ENCODE data around the gene SLC2A4RG. TPM values are rescaled to one million over a fixed set of nuclear protein-coding genes. Genes with fewer than 3 reads are reported as not detected.
A peak's percentile ranks its signal among the peaks of the same experiment; 100 is the strongest.

SLC2A4RG gene, protein sequence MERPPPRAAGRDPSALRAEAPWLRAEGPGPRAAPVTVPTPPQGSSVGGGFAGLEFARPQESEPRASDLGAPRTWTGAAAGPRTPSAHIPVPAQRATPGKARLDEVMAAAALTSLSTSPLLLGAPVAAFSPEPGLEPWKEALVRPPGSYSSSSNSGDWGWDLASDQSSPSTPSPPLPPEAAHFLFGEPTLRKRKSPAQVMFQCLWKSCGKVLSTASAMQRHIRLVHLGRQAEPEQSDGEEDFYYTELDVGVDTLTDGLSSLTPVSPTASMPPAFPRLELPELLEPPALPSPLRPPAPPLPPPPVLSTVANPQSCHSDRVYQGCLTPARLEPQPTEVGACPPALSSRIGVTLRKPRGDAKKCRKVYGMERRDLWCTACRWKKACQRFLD
- 100 to 1,000 TPM; 124 to 134 TPM for total RNA-seq
- 1 to 10 TPM; 3.8 to 4.8 (median 4.7) TPM for polyA plus RNA-seq
- 3.7 to 65.4 (median 55.5) reads per million in 6 experiments for total RNA-seq

DNA sequence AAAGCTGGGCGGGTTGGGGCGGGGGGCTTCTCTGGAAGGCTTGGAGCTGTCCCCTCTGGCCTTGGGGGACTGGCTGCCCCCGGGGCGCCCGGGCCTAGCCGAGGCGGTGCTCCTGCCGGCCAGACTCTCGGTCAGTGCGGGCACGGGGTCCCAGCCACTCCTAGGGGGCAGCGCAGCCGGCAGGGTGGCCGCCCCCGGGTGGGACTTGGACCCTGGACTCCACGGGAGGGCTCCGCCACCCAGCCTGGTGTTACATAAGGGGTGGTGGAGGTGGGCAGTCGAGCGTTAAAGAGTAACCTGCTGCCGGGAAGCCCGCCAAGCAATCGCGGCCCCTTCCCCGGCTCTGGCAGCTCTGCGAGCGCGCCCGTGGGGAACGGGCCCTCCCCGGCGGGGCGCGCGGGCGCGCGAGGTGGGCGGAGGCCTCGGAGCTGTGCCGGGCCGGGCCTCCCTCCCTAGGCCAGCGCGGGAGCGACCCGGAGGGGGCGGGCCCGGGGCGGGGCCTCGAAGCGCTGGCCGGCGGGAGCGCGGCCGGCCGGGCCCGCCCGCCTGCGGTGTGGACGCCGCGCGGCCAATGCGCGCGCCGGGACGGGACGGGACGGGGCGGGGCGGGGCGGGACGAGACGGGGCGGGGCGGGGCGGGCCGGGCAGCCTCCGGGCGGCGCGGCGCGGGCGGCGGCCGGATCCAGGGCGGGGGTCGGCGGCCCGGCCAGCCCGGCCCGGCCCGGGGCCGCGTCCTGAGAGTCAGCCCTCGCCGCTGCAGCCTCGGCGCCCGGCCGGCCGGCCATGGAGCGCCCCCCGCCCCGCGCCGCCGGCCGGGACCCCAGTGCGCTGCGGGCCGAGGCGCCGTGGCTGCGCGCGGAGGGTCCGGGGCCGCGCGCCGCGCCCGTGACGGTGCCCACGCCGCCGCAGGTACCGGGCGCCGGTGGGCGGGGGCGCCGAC lies at the start of gene SLC2A4RG:
SLC2A4RG (plus strand) TSS at position 647 of the 940 bp plus-strand sequence; CDS start at position 784, 137 bp downstream.
- H3K4me3 Mint-ChIP-seq = peak within 1 kb of the TSS; percentile 36 to 95 (median 66)
- ATAC-seq (peak; percentile 15 to 25), DNase-seq (peak; percentile 50 to 80 (median 68))
- POLR2A ChIA-PET = interaction anchor here (0.6 to 10.0 kb wide), 15 partner anchors 11 to 323 kb away, joined by 3 to 162 read pairs (median 6); partner anchors contain the start of genes ARFRP1, GMEB2, STMN3 and TCEA2
- H3K27me3 Mint-ChIP-seq = no peaks in the 10 kb centered on the region
- peaks cover 0 to 15% (median 0%) of the 10 kb centered on the region in 3 donors for H3K36me3 Mint-ChIP-seq
- H3K4me1 Mint-ChIP-seq = peaks cover 12 to 21% (median 19%) of the 10 kb centered on the region in 4 donors
- H3K9me3 Mint-ChIP-seq = no peaks in the 10 kb centered on the region
- H3K27ac Mint-ChIP-seq = peak within 1 kb of the TSS in 5 of 10 donors; percentile 27 to 67 (median 52)

DNA sequence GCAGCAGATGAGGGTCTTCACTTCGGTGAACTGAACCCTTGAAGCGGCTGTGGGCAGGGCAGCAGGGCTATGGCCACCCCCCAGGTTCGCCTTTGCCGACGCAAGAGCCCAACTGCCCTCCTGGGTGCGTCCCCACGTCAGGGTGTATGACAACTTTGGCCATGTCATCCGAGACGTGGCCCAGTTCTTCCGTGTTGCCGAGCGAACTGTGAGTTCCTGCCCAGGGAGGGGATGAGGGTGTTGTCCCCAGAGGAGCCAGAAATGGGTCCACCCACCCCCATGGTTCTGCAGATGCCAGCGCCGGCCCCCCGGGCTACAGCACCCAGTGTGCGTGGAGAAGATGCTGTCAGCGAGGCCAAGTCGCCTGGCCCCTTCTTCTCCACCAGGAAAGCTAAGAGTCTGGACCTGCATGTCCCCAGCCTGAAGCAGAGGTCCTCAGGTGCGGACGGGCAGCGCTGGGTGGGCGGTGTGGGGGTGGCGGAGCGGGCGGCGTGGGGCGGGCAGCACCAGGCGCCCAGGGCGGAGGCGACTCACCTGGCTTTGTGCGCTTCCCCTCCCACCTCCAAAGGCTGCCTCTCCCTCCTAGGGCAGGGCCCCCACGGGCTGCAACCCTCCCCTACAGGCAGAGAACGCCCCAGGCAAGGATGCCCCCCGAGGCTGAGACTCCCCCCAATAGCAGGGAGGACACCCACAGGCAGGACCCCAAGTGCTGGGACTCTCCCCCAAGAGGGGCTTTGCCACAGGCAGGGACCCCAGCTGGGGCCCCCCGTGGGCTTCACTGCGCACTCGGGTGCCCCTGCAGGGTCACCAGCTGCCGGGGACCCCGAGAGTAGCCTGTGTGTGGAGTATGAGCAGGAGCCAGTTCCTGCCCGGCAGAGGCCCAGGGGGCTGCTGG lies 49.3 kb upstream of the SLC2A4RG start:
- H3K36me3 Mint-ChIP-seq = peaks cover 0 to 3% (median 0%) of the 10 kb centered on the region in 3 donors
- H3K4me3 Mint-ChIP-seq = no peak overlapping the region
- no peaks in the 10 kb centered on the region for H3K27me3 Mint-ChIP-seq
- ATAC-seq = no peak
- peaks cover 0 to 5% (median 0%) of the 10 kb centered on the region in 9 donors for H3K9me3 Mint-ChIP-seq
- peak overlapping the region in 1 of 10 donors; percentile 83 for H3K27ac Mint-ChIP-seq
- POLR2A ChIA-PET = no interaction called here
- H3K4me1 Mint-ChIP-seq = peaks cover 0 to 16% (median 4%) of the 10 kb centered on the region in 4 donors
- peak in 2 of 10 donors; percentile 2 to 61 for DNase-seq

DNA sequence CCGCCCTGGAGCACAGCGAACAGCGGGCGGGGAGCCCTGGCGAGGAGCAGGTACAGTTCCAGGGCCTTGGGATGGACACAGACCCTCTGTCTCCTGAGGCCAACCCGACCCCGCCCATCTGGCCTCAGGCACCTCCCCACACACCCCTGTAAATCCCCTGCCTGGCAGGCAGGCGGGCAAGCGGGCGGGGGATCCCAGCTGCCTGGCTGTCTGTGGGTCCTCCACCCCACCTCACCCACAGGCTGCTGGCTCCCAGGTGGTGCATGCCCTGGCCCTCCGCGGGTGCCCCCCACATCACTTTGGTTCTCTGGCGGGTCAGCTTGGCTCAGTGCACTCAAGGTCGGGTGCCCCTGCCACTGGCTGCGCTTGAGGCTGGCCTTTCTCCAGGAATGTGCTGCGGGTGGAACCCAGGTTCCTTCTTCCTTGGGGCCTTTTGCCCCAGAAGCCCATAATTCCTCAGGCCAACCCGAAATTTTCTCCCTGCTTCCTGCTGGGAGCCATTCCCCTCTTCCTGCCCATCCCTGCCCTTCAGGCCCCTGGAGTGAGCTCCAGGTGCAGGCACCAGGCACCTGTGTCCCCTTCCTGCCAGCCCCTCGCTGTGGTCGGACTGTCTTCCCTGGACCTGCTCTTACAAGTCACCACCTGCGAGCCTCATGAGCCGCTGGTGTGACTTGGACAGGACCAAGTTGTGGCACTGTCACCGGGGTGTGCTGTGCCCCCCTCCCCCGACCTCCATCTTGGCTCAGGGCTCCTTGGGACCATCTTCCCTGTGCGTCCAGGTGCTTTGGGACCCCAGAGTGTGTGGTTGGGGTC lies 48.5 kb upstream of the SLC2A4RG start:
- Mint-ChIP-seq H3K36me3 (peaks cover 0 to 4% (median 0%) of the 10 kb centered on the region in 3 donors), H3K27ac (peak overlapping the region in 2 of 10 donors; percentile 71 to 83), H3K9me3 (peaks cover 0 to 5% (median 0%) of the 10 kb centered on the region in 9 donors), H3K4me1 (peaks cover under 1 to 21% (median 7%) of the 10 kb centered on the region in 4 donors), H3K27me3 (no peaks in the 10 kb centered on the region), H3K4me3 (peak overlapping the region in 2 of 10 donors; percentile 19 to 45)
- DNase-seq (peak in 2 of 10 donors; percentile 5 to 56), ATAC-seq (peak in 1 of 2 donors; percentile 17)
- POLR2A ChIA-PET = interaction anchor here (1.5 kb wide), 1 partner anchor 184 kb away, joined by 3 read pairs; no protein-coding TSS in a partner anchor

DNA sequence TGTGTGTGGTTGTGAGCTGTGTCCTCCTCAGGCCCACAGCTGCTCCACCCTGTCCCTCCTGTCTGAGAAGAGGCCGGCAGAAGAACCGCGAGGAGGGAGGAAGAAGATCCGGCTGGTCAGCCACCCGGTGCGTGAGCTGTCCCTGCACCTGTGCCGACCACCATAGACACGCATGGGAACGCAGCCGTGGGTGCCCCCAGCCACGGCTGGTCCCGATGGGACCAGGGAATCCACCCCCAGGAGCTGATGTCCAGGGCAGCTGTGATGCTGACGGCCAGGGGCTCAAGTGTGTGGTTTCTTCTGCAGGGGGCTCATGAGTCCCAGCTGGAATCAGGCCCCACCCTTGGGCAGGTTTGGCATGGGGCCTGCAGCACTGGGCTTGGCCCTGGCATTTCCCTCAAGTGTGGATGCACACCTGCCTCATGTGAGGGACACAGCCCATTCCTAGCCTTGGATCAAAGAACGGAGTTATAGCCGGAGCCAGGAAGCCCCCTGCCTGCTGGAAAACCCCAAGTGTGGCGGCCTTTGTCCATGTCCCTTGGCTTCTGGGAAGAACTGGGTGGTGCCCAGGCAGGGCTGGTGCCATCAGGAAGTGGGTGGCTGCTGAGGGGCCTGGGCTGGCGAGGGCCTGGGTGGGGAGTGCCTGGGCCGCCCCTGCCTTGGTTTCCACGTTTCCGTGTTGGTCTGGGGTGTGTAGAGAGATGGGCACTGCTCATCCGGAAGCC lies 47.7 kb upstream of the SLC2A4RG start:
- H3K9me3 Mint-ChIP-seq = peaks cover 0 to 5% (median 0%) of the 10 kb centered on the region in 9 donors
- peaks cover 0 to 5% (median 0%) of the 10 kb centered on the region in 3 donors for H3K36me3 Mint-ChIP-seq
- DNase-seq (peak in 1 of 10 donors; percentile 3), ATAC-seq (no peak)
- H3K27me3 Mint-ChIP-seq = no peaks in the 10 kb centered on the region
- peak overlapping the region in 2 of 10 donors; percentile 66 to 83 for H3K27ac Mint-ChIP-seq
- peak overlapping the region in 1 of 10 donors; percentile 19 for H3K4me3 Mint-ChIP-seq
- peaks cover 3 to 19% (median 9%) of the 10 kb centered on the region in 4 donors for H3K4me1 Mint-ChIP-seq
- POLR2A ChIA-PET = interaction anchor here (1.5 kb wide), 1 partner anchor 183 kb away, joined by 3 read pairs; no protein-coding TSS in a partner anchor

DNA sequence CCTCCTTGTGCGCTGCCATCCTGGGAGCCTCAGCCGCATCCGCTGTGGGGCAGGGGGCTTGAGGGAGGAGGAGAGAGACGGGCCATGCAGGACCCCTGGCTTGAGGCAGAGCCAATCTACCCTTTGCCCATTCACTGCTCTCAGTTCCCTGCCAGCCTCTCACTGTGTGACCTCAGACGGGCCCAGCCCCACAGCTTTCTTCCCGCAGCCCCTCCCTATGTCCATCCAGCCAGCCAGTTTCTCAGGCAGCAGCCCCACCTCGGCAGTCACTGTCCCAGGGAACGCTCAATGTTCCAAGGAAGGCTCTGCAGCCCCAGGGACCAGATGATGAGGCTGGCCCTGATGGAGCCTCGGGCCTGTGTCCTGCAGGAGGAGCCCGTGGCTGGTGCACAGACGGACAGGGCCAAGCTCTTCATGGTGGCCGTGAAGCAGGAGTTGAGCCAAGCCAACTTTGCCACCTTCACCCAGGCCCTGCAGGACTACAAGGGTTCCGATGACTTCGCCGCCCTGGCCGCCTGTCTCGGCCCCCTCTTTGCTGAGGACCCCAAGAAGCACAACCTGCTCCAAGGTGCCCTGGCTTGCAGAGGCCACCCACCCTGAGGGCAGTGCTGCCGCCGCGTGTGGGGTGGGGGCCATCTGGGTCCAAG lies 47.0 kb upstream of the SLC2A4RG start:
- Mint-ChIP-seq H3K9me3 (peaks cover 0 to 5% (median 0%) of the 10 kb centered on the region in 9 donors), H3K36me3 (peaks cover 0 to 5% (median 0%) of the 10 kb centered on the region in 3 donors), H3K27me3 (no peaks in the 10 kb centered on the region), H3K4me1 (peaks cover 5 to 21% (median 13%) of the 10 kb centered on the region in 4 donors), H3K4me3 (peak overlapping the region in 2 of 10 donors; percentile 20 to 50), H3K27ac (peak overlapping the region in 5 of 10 donors; percentile 29 to 77 (median 48))
- no peak for ATAC-seq
- peak in 1 of 10 donors; percentile 61 for DNase-seq
- POLR2A ChIA-PET = interaction anchor here (1.5 kb wide), 1 partner anchor 182 kb away, joined by 3 read pairs; no protein-coding TSS in a partner anchor

DNA sequence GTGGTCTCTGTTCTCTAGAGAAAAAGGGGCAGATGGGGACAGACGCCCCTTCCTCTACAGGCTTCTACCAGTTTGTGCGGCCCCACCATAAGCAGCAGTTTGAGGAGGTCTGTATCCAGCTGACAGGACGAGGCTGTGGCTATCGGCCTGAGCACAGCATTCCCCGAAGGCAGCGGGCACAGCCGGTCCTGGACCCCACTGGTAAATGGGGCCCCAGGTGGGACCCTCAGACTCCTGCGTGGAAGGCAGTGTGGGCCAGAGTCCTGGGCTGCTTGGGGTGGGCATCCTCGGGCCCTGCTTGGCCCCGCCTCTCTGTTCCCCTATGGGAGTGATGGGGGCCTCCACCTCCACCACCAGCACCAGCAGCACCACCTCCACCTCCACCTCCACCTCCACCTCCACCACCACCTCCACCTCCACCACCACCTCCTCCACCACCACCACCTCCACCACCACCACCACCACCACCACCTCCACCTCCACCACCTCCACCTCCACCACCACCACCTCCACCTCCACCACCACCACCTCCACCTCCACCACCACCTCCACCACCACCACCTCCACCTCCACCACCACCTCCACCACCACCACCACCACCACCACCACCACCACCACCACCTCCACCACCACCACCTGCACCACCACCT lies 46.4 kb upstream of the SLC2A4RG start:
- POLR2A ChIA-PET = interaction anchor here (0.6 to 1.1 kb wide), 2 partner anchors 44 to 341 kb away, joined by 3 to 4 read pairs; partner anchors contain the start of gene LIME1
- Mint-ChIP-seq H3K36me3 (peaks cover 0 to 5% (median 0%) of the 10 kb centered on the region in 3 donors), H3K4me1 (peaks cover 5 to 24% (median 16%) of the 10 kb centered on the region in 4 donors), H3K27me3 (no peaks in the 10 kb centered on the region), H3K9me3 (peaks cover 0 to 5% (median 0%) of the 10 kb centered on the region in 9 donors), H3K27ac (peak overlapping the region in 1 of 10 donors; percentile 77), H3K4me3 (peak overlapping the region in 1 of 10 donors; percentile 20)
- ATAC-seq = no peak
- peak in 1 of 10 donors; percentile 12 for DNase-seq

DNA sequence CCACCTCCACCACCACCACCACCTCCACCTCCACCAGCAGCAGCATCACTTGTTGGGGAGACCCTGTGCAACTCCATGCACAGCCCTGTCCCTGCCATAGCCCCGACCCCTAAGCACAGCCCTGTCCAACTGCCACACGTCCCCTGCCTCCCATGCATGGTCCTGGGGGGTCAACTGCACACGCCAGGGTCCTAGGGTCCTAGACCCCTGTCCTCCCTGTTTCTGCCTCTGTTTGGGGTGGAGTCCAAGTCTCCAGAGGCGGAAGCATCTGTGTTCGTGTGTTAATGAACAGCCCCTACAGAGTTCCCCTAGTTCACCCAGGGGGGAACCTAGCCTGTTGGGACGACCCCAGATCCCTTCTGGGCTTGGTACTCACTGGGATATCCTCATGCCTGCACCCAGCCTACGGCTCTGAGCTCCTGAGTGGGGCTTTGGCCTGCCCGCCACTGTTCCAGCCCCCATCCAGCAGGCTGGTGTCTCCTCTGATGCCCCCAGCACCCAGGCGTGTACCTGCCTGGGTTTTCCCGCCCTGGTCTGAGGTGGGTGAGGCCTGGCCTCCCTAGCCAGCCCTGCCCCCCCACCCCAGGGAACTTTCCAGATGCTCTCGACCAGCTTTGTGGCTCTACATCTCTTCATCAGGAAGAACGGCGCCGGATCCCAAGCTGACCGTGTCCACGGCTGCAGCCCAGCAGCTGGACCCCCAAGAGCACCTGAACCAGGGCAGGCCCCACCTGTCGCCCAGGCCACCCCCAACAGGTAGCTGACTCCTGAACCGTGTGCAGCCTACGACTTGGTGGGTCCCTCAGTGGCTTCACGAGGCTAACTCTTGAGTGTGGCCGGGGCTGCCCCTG lies 45.6 kb upstream of the SLC2A4RG start:
- Mint-ChIP-seq H3K36me3 (peaks cover 0 to 5% (median 0%) of the 10 kb centered on the region in 3 donors), H3K27me3 (no peaks in the 10 kb centered on the region), H3K4me3 (peak overlapping the region in 4 of 10 donors; percentile 25 to 69 (median 37)), H3K4me1 (peaks cover 5 to 24% (median 16%) of the 10 kb centered on the region in 4 donors), H3K9me3 (peaks cover 0 to 5% (median 0%) of the 10 kb centered on the region in 9 donors), H3K27ac (peak overlapping the region in 3 of 10 donors; percentile 6 to 74 (median 34))
- DNase-seq = peak in 2 of 10 donors; percentile 3 to 61
- ATAC-seq = no peak
- POLR2A ChIA-PET = interaction anchor here (0.6 to 1.1 kb wide), 4 partner anchors 15 to 340 kb away, joined by 3 to 4 read pairs (median 4); partner anchors contain the start of genes ARFRP1, LIME1, RTEL1 and ZGPAT

DNA sequence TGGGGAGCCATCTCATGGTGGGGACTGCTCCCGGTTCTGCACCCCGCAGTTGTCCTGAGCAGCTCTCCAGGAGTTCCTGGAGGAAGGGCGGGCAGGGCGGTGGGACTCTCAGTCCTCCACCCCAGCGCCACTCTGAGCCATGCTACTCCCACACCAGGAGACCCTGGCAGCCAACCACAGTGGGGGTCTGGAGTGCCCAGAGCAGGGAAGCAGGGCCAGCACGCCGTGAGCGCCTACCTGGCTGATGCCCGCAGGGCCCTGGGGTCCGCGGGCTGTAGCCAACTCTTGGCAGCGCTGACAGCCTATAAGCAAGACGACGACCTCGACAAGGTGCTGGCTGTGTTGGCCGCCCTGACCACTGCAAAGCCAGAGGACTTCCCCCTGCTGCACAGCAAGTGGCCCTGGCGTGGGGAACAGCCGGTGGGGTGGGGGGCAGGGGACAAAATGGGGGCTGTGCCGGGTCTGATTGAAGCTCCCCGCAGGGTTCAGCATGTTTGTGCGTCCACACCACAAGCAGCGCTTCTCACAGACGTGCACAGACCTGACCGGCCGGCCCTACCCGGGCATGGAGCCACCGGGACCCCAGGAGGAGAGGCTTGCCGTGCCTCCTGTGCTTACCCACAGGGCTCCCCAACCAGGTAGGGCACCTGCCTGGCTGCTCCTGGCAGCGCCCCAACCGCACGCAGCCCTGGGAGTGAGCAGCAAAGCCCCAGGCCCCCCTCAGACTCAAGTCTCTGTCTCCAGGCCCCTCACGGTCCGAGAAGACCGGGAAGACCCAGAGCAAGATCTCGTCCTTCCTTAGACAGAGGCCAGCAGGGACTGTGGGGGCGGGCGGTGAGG lies 44.8 kb upstream of the SLC2A4RG start:
- Mint-ChIP-seq H3K27me3 (no peaks in the 10 kb centered on the region), H3K36me3 (peaks cover 0 to 5% (median 0%) of the 10 kb centered on the region in 3 donors), H3K9me3 (peaks cover 0 to 5% (median 0%) of the 10 kb centered on the region in 9 donors), H3K4me1 (peaks cover 5 to 24% (median 16%) of the 10 kb centered on the region in 4 donors), H3K27ac (no peak overlapping the region), H3K4me3 (no peak overlapping the region)
- DNase-seq = peak in 2 of 10 donors; percentile 3 to 59
- POLR2A ChIA-PET = interaction anchor here (0.8 to 1.1 kb wide), 3 partner anchors 14 to 42 kb away, joined by 3 to 4 read pairs (median 4); partner anchors contain the start of genes ARFRP1, LIME1, RTEL1 and ZGPAT
- ATAC-seq = no peak
